HG03097 (cell line): Measurements from ENCODE around the gene EXTL1.

Source experiments
- ATAC-seq: cut with Tn5 transposase; IDR thresholded peaks from one replicate; pipeline ENCODE4 v1.9.1; 2021; ENCODE audit not compliant: unreplicated experiment, low FRiP score

EXTL1 gene

DNA sequence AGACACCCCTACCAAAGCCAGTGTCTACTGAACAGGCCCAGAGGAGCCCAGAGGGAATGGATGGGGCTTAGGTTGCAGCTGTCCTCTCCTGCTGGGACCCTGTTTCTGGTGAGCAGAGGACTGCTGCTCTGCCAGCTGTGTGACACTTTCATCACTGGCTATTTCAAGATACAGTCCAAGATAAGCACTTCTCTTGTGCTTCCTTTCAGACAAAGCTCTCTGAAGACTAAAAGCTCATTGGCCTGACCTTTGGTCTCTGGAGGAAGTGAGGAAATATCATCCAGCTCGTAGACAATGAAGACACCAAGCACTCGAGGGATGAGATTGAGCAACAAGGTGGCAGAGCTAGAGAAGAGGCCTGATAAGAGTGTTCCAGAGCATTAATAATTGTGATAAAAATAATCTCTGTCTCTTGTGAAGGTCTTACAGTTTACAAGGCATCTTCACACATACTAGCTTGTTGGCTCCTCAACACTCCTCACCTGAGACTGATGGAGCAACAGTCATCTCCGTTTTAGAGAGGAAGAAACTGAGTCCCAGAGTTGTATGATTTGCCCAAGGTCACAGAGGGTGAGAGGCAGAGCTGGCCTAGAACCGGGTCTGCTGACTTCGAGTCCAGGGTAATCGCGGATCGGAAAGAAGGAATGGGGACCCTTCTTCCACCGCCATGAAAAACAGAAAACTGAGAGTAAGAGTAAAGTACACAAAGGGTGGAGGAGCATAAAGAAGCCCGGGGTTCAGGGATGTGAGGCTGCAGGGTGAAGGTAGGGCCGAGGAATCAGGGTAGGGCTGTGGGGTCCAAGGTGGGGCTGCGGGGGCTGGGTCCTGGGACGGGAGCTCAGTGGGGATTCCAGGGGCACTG is 24.4 kb upstream of the EXTL1 start:
- no peak for ATAC-seq

DNA sequence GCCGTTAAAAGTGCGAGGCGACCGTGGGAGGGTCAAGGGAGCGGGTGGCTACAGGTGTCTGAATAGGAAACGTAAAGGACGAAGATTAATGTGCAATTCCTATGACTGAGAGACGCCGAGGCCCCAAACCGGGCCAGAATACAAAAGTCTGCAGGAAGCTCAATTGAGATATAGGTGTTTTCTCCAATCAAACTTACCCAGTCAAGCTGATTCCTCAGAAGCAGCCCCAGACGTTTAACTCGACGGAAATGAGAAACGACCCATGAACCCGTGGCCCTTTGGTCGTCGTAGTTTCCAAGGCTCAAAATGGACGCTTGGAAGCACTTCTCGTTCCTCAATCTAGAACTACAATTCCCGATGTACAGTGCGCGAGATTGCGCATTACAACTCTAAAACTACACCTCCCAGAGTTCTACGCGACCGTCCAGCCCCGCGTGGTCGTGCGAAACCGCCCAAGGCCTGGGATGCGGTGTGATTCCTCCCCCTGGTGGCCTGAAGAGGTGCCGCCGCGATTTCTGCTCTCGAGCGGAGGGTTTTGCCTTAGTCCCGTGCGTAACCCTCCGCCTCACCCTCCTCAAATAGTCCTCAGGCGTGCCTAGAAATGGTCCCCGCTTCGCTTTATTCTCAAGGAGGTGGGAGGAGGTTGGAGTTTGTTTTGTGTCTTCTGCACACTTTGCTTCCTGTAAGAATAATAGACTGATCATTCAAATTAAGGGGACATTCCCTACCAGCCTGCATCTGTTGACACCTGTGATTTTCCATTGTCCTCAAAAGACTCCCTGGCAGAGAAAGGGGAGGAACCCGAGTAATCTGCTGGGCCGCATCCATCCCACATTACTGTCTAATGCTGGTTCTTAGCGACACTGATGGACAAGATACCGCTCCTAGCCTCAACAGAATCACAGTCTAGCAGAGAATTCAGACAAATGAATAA is 23.5 kb upstream of the EXTL1 start, which contains the start of gene PAFAH2:
Gene PAFAH2 (minus strand): TSS at position 236 of the 934 bp plus-strand sequence. CDS start 7,247 bp downstream, outside the sequence.
- ATAC-seq: peak; percentile 95

DNA sequence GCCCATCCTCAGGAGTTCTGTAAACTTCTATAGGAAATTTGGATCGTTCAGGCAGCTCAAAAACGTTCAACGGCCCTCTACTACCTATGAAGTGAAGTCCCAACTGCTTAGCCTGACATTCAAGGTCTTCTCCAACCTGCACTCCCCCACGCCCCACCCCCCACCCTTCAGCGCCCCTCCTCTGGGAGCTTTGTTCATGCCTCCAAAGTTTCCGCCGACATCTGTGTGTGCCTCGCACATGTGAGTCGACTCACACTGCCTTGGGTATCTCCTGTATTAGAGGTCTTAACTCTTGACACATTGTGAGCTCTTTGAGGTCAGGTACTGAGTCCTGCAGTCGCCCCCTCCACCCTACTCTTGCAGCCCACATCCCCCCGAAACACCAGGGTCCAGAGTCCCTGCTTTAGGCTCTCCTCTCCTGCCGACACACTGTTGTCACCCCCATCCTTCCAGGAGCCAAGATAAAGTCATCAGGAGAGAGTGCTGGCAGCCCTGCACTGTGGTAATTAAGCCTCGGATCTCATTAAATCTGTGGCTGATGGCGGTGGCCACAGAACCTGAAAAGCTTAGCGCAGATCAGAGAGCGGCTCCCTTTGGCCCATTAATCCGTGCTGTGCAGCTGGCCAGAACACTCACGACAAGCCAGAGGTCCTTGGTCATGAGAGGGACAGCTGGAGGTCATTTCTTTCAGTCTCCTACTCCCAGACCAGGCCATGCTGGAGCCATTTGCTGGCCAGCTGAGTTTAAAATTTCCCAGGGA is 22.4 kb upstream of the EXTL1 start:
- no peak for ATAC-seq

DNA sequence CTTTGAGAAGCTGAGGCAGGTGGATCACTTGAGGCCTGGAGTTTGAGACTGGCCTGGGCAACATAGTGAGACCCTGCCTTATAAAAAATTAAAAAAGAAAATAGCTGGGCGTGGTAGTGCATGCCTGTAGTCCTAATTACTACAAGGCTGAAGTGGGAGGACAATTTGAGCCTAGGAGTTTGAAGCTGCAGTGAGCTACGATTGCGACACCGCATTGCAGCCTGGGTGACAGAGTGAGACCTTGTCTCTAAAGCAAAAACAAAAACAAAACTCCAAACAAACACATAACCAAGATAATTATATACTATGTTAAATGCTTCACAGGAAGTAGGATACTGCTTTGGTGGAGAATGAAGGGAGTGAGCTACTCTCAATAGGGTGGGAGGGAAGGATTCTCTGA is 18.3 kb upstream of the EXTL1 start:
- ATAC-seq: no peak

DNA sequence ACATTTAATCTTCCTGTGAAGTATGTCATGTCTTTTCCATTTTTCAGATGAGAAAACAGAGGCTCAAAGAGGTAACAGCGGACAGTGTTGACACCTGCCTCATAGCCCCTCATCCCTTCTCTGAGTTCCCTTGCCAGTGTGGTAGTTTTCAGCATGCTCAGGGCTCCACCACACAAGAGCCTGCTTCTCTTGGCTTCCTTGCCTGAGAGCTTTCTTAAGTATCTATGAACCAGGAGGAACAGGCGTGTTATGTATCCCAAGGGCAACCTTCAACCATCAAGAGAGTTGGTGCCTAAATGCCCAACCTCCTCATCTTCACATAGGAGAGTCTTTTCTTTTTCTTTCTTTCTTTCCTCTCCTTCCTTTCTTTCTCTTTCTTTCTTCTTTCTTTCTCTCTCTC is 17.8 kb upstream of the EXTL1 start:
- ATAC-seq: no peak

DNA sequence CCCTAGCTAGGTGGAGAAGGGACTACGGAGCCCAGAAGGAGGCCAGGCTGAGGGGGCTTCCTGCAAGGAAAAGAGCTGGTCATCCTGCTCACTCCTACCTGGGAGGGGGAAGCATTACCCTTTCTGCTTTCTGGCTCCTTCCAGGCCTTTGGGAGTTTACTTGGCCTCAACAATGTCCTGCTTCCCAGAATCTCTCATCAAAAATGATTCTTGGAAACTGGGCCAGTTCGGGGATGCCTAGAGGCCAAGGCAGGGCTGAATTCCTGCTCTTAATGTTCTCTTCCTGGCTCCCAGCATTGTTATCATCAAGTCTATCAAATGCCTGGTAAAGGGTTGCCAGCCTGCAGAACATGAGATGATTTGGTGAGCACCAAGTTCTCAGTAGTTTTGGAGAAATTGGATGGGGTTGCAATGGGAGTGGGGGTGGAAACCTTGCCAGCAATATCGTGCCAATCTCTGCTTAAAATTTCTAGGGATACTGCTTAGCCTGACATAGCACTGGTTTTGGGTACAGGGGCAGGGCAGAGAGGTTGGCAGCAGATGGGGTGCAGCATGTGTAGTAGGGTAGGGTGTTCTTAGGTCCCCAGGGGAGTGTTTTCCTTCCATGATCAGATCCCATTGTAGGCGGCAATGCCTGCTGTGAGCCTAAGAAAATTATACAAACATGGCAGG is 16.0 kb upstream of the EXTL1 start:
- ATAC-seq: no peak

DNA sequence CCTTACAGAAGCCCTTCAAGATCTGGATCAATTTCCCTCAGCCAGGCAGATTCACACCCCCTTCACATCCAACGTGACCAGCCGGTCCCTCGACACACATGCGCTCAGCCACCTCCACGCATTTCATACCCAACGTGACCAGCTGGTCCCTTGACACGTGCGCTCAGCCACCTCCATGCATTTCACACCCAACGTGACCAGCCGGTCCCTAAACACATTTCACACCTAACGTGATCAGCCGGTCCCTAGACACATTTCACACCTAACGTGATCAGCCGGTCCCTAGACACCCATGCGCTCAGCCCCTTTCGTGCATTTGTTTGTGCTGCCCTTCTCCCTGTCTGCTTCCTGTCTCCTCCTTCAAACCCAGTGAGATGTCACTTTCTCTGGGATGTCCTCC is 14.9 kb upstream of the EXTL1 start:
- ATAC-seq: no peak

DNA sequence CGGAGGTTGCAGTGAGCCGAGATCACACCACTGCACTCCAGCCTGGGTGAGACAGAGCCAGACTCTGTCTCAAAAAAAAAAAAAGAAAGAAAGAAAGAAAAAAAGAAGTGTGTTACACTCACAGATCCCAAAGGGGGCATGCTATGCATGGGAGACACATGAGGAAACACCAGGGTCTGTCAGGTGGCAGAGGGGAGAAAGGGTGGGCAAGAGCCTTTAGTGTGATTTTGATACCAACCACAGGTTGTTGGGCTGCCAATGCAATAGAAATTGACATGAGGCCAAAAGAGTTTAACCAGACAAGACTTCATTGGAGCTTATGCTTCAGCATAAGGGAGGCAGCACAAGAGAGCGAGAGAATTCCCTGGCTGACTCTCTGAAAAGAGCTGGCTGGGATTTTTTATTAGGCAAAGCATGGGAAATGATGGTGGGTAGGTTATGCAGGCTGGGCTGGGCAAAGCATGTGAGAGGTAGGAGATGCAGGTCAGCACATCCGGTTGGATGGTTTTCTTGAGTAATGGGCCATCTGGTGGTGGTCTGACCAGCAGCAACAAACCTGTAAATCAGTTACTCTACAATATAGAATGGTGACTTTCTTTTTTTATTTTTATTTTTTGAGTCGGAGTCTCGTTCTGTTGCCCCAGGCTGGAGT is 11.7 kb upstream of the EXTL1 start:
- no peak for ATAC-seq

DNA sequence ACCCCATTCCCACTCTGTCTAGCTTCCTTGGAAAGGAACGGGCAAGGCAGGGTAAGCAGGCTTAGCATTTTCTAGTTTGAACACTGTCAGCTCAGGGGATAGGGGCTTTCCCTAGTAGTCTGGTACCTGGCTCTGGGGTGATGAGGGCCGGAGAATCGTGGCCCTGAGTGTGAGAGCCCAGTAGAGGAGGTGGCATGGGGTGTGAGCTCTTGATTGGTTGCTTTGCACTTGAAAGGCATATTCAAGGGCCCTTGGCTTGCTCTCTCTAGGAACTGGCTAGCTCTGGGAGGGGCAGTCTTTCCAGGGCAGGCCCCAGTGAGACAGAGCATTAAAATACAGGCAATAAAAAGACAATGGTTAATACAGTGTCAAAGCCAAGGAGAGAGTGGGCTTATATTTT is 10.8 kb upstream of the EXTL1 start:
- ATAC-seq: no peak

DNA sequence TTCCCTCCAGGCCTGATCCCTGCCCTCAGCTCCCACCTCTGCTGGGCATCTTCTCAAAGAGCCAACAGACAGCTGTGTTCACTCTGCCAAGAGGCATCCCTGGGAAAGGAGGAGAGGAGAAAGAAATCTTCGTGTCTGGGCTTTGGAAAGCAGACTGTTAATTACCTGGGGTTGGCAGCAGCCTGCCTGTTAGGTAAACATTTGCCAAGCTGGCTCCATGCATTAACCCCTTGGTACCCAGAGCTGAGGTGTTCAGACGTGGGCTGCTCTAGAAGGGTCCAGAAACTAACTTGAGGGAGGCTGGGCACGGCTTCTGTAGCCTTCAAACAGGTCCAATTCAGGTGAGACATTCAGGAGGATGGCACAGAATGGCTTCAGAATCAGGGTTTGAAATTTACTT is 8.7 kb upstream of the EXTL1 start:
- no peak for ATAC-seq

DNA sequence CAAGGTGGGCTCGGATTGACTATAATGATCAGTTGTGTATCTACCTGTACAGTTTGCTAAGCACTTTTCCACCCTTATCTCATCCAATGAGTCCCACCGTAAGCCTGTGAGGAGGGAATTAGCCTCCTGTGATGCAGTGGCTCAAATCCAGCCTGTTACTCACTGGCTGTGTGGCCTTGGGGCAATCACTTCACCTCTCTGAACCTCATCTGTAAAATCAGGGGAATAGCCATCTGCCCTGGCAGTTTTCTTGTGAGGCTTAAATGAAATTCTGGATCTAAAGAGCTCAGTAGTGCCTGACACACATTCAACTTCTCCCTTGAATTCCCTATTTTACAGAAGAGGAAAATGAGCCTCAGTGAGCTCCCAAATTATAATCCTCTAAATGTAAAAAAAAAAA is 7.4 kb upstream of the EXTL1 start:
- ATAC-seq: no peak

DNA sequence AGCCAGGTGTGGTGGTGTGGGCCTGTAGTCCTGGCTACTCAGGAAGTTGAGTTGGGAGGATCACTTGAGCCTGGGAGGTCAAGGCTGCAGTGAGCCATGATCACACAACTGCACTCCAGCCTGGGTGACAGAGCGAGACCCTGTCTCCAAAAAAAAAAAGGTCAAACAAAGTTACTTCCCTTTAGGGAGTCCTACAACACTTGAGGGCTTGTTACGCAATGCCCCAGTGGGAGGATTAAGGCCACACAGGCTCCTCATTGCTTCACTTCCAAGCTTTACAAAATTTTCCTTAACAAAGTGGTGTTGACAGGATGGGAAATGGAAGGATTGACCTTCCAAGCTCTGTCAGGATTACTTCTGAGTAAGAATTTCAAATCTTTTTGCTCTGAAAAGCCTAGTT is 6.2 kb upstream of the EXTL1 start:
- ATAC-seq: no peak

DNA sequence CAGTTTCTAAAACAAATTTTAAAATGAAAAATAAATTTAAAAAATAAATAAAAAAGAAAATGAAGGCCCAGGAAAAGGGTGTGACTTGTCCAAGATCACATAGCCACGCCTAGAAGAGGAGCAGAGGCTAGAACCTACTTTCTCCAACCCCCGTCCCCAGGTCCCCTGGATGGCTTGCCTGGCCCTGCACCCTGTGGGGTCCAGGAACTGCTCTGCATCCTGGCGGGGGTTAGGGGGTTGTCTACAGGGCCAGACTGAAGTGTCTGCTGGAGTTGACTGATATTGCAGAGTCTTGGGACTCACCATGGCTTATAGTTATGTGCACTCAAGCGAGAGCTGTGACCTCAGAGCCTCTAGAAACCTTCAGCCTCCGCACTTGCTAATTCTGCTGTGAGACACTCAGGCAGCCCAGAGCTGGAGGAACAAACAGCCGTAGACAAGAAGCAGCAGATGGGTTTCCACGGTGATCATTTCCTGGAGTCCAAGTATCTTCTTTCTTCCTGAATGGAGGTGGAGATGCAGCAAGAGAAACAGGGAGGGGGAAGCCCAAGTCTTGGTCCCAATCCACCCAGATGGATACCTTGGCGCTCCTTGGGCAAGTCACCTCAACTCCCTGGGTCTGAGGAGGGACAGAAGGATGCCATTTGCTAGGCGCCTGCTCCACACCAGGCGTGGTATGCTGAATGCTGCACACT is 5.2 kb upstream of the EXTL1 start:
- no peak for ATAC-seq

DNA sequence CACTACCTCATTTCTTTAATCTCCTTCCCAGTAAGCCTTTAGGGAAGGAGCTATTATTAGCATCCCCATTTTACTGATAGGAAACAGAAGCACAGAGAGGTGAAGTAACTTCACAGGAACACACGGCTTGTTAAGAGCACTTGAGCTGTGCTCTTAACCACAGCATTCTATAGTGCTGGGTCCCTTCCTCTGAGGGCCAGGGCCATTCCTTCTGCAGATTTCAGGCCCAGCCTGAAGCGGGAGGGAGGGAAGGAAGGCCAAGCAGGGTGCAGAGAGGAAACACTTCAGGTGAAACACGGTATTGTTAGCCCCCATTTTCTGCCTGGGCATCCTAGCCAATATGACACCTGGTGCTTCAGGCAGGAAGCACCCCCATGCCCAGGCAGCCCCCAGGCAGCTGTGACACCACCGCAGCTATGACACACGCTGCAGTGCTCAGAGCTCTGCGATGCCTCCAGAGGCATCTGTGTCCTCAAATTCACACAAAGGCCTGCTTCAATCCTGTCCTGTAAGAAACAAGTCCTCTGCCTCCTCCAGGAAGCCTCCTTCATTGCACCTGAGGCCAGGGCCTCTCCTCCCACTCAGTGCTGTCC is 4.5 kb upstream of the EXTL1 start:
- no peak for ATAC-seq

DNA sequence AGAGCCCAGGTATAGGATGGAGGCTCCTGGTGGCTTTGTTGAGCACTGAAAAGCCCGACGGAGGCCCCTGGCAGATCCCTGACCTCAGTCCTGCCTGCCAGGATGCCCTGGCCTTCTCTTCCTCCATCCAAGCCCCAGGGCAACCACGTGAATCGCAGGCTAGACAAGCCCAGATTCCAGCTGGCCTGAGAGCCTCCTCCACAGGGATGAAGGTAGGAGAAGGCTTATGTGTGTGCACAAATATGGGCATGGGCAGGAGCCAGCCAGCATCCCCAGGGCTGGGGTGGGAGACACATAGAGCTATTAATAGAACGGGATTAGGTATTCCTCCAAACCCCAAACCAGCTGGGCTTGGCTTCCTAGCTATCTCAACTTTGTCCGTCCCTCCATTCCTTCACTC is 4.0 kb upstream of the EXTL1 start:
- no peak for ATAC-seq

DNA sequence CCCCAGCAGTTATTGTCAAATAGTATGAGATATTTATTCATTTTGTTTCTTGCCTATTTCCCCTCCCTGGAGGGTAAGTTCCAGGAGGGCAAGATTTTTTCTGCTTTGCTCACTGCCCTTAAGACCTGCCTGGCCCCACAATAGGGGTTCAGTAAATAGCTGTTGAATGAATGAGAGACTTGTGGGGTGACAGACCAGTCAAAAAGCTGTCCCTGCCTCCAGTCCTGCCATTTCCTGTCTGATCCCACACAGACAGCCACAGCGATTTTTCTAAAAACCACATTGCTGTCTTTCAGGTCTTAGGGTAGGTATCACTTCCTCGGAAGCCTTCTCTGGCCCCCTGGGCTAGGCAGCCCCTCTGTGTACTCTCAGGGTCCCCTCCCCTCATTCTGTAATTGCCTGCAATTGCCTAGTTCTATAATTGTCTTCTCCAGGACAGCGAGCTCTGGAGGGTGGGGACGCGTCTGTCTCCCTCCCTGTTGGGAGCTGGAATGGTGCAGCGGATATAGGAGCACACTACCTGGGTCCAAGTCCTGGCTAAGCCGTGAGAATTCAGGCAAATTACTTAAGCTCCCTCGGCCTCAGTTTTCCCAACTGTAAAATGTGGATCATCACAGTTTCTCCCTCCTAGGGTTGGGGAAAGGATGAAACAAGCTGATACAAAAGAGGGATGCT is 1.8 kb upstream of the EXTL1 start:
- no peak for ATAC-seq

DNA sequence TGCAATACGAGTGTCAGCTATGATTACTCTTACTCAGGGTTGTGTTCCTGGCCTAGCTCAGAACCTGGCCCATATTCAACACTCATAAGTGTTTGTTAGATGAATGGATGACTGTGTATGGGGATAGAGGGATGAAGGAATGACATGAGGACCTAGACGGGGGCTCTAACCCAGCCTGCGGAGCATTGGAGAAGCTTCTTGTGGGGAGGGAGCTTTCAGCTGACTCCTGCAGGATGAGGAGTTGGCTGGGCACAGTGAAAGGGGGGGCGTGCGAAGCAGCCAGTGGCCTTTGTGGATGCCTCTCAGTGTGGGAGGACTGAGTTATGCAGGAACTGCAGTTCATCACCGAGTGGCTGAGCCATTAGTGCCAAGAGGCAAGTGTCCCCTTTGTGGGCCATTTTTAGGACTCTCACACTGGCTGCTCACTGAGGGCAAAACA is 1.2 kb upstream of the EXTL1 start:
- ATAC-seq: no peak

DNA sequence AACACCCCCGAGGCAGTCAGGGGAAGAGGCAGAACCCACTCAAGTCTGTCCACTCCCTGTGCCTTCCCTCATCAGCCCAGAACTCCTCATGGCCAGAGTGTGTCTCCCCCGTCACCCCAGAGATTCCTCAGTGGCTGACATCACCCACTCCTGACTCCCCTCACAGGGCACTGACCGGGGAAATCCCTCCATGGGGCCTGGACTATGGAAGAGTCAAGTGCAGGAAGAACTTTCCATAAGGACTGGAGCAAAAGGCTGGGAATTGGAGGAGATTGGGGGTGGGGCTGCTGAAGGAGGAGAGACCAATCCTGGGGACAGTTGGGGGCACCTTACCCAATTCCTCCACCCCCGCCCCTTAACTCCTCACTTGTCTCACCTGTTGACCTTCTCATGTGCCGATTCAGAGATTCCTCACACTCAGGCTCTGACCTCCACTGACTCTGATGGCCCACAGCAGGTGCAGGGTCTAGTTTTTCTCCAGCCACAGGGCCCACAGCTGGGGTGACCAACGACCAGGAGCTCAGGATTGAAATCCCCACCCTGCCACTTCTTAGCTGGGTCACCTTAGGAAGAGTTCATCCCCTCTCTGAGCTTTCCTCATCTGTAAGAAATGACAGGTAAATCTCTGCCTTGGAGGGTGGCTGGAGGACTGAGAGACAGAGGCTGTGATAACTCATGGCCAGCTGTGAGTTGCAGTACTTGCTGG is 481 bp upstream of the EXTL1 start:
- no peak for ATAC-seq
